Ammon's horn (tissue), 1 donor: ENCODE measurements around the gene KRTAP22-1.

Experiments used
- DNase-seq: peaks from one replicate; pipeline ENCODE4 v3.0.0-alpha.2; 2016; ENCODE audit warnings: low spot score

KRTAP22-1 gene

GRCh38 chr21:30625449-30626165 is 24.7 kb downstream of the KRTAP22-1 start:
- no peak for DNase-seq

GRCh38 chr21:30628109-30628508 is 27.2 kb downstream of the KRTAP22-1 start:
- no peak for DNase-seq

GRCh38 chr21:30629200-30629599 is 28.3 kb downstream of the KRTAP22-1 start:
- DNase-seq, result no peak

GRCh38 chr21:30634906-30635305 is 34.0 kb downstream of the KRTAP22-1 start, which contains the start of gene KRTAP20-2:
Gene KRTAP20-2, plus strand, starts transcription at chr21:30635206. Its CDS starts 58 bp downstream, at chr21:30635264.
- no peak for DNase-seq

GRCh38 chr21:30638686-30639085 is 37.8 kb downstream of the KRTAP22-1 start:
- no peak for DNase-seq

- no peak for DNase-seq
These were observed 41.7 kb downstream of the KRTAP22-1 start, which contains the start of gene KRTAP20-3 for GRCh38 chr21:30642564-30642963. Gene KRTAP20-3, plus strand, starts transcription at chr21:30642864.

GRCh38 chr21:30646904-30647414 is 46.1 kb downstream of the KRTAP22-1 start:
- DNase-seq, result no peak
